C4-2B (cell line): Measurements from ENCODE around the gene NLK.

Source experiments
- CTCF ChIP-seq: fragments of 450-650 bp; conservative IDR thresholded peaks from 2 replicates; pipeline ENCODE4 v1.5.1; 2017; ENCODE audit warnings: mild to moderate bottlenecking
- ZFX ChIP-seq: fragments of 450-650 bp; IDR thresholded peaks from 2 replicates; pipeline ENCODE4 v1.6.1; 2017

GRCh38 chr17:28045304-28045703 is 2.8 kb downstream of the NLK start:
- TF ChIP-seq CTCF (no peak), ZFX (no peak)
